Measurements from ENCODE around the gene MOB3A.
"Not testable (repeated sequence)": the region's sequence is repeated elsewhere in the genome, so short reads cannot be mapped to it uniquely, and the experiment has no call there.

MOB3A gene

DNA sequence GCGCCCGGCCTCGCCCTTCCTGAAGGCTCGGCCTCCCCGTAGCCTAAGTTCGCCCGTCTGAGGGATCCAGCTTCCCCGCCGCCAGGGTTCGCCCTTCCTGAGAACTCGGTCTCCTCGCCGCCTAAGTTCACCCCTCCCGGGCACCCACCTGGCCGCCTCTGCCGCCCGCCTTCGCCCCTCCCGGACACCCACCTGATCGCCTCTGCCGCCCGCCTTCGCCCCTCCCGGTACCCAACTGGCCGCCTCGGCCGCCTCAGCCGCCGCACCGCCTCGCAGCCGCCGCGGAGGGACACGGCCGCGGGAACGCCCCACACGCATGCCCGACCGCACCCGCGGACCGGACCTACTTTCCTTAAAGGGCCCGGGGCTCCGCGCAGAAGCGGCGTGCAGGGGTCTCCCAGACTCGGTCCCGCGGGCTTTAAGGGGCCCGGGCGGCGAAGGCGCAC lies at the start of gene MOB3A:
TSS of gene MOB3A (minus strand) at position 293 of the 446 bp plus-strand sequence. CDS start 17,766 bp downstream, outside the sequence.
- DNase-seq (ENCODE audit: low read depth in 3 of 3, low spot score in 1 of 3), result peak in 2 of 3 donors; percentile 77 to 80

DNA sequence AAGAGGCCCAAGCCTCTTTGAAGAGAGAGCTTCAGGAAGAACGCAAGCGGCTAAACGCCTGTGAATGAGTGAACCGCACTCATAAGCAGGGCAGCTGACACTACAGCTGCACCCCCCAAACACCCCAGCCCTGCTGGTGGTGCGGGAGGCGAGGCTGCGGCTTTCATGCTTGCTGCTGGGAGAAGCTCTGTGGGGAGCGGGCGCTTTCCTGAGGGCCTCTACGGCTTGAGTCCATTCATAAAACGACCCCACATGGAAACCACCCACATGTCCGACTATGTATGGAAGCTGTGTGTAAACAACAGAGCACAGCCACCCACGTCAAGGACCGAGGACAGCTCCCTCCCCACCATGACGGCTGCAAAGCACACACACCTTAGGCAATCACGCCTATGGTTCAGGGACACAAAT lies 49.7 kb upstream of the MOB3A start:
- DNase-seq (ENCODE audit: low read depth in 3 of 3, low spot score in 1 of 3), result no peak

DNA sequence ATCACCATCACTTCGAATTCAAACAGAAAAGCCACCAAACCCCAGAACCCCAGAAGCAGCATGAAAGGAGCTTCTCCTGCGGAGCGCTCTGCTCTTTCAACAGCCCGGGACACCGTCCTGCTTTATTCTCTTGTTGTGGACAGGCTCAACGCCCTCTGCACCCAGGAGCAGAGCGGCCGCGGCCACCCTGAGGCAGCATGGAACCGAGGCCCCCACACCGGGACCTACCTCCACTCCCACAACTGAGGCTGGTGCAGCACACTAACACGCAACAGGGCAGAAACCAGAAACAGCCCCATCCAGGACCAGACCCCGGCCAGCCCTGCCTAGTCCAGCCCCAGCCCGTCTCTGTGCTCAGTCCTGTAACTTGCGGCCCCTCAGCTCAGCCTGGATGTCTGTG lies 48.1 kb upstream of the MOB3A start:
- no peak for DNase-seq (ENCODE audit: low read depth in 3 of 3, low spot score in 1 of 3)

DNA sequence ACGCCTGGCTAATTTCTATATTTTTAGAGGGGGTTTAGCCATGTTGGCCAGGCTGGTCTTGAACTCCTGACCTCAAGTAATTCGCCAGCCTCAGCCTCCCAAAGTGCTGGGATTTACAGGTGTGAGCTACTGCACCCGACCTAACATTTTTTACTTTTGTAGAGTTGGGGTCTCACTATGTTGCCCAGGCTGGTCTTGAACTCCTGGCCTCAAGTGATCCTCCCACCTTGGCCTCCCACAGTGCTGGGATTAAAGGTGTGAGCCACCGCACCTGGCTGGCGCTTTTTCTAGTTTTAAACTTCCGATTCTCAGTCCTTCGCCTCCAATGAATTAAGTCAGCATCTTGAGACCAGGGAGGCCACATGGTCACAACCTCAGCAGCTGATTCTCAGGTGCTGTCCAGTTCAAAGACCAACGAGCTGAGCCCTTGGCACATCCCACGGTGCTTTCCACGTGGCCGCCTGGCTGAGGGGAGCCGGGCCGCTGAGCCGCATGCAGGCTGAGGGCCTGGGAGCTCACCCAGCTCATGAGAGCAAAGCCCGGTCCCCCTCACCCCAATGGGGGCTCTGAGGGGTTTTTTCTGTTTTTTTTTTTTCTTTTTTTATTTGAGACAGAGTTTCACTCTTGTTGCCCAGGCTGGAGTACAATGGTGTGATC lies 46.2 kb upstream of the MOB3A start:
- no peak for DNase-seq (ENCODE audit: low read depth in 3 of 3, low spot score in 1 of 3)

DNA sequence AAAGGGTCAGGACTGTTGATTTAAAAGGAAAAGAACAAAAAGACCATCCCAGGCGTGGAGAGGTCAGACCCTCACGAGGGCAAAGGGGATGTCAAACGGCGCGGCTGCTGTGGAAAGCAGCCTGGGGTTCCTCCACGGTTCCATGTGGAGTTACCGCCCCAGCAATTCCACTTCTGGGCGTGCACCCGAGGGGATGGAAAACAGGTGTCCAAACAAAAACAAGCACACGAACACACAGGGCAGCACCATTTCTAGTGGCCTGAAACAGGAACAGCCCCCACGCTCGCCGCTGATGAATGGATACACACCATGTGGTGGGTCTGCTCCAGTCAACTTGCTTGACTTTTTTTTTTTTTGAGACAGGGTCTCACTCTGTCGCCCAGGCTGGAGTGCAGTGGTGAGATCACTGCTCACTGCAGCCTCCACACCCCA lies 44.0 kb upstream of the MOB3A start:
- DNase-seq (ENCODE audit: low read depth in 3 of 3, low spot score in 1 of 3), result no peak

DNA sequence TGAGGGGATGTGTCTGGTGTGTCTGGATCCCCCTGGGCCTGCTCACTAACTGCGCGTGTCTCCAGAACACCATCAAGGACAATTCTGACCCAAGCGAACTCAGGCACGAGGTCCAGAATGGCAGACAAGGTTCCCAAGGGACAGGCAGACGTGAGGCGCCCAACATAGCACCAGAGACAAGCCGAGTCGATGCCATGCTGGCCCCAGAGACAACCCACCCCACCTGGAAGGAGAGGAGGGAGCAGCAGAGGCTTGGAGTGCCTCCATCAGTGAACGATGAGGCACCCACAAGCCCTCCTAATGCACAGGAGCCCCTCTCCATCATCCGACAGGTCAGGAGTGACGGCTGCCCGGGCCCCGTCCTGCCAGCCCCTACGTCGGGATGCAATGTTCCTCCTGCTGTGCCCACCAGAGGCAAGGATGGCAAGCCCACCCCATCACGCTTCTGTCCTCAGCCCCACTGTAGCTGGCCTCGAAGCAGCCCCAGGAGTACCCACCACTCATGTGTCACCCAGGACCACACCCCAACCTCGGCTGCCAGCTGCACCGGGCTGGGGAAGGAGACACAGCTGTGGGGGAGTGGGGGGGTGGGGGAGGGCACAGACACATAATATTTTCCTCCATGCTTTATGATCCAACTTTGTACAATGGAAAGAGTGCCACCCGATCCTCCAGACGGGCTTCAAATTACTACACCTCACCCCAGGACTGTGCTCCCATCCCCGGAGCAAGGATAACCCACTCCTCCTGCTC lies 43.4 kb upstream of the MOB3A start:
- no peak for DNase-seq (ENCODE audit: low read depth in 3 of 3, low spot score in 1 of 3)

DNA sequence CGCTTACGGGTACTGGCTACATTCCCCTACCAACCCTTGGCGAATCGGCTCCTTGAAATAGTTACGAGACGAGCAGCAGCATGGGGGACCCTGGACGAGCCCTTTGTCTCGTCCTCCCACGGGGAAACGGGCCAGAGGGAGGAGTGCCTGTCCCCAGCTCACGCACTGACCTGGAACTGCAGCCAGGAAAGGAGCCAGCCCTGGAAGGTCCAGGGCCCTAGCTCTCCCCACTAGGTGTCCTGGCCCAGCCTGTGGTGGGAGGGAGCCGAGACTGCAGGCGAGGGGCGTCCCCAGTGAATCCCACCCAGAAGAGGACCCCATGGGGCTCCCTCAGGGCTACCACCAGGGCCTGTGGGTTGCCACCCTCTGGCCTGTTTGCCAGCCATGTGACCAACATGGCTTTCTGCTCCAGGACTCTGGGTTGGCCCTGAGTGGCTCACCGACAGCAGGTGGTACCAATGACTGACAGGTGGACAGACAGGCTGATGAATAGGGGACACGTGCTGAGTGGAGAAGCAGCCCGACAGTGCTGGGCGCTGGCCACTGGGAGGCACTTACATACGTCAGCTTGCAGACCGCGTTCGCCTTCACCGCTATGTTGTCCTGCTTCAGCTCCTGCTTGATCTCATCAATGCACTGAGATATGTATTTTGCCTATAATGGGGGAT lies 42.1 kb upstream of the MOB3A start:
- no peak for DNase-seq (ENCODE audit: low read depth in 3 of 3, low spot score in 1 of 3)

DNA sequence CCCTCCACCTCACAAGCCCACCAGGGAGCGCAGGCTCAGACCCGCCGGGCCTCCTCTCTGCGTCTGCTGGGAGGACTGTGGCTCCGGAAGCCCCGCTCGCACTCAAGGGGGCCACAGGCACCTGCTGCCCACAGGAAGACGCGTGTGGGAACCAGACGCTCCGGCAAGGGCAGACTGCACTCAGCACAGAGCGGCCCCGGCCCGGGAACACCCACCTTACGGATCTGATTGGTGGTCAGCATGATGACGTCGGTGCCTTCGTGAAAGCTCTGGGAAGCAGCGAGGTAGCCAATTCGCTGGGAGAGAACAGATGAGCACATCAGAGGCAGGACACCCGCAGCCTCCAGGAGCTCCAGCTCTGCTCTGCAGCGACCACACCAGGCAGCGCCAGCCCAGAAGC lies 40.7 kb upstream of the MOB3A start:
- no peak for DNase-seq (ENCODE audit: low read depth in 3 of 3, low spot score in 1 of 3)

DNA sequence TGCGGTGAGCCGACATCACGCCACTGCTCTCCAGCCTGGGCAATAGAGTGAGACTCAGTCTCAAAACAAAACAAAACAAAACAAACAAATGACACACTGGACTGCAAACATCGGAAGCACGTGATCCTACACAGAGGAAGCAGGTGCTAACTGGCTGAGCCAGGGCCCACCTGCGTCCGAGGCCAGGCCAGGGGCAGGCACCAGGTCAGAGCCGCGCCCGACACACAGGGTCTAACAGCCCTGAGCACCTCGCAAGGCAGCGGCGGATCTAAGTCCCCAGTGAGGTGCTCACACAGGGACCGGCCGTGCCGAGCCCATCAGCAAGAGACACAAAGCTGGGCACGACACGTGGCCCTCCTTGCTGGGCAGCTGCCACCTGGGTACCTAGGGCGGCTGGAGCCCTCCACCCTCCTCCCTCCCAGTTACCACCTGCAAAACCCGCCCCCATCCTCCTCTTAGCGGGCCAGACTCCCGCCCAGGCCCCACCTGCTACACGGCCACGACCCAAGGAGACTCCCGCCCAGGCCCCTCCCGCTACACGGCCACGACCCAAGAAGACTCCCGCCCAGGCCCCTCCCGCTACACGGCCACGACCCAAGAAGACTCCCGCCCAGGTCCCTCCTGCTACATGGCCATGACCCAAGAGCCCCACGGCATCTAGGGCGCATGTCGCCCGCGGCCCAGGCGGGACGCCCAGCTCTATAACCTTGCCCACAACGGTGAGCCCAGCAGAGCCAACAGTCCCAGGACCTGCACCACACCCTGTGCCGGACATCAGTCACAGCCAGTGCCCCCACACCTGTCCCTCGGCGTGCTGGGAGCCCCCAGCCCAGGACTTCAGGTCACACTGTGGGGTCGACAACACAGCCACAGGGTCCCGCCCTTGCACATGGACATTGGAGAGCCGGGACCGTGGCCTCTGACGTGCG lies 39.6 kb upstream of the MOB3A start:
- no peak for DNase-seq (ENCODE audit: low read depth in 3 of 3, low spot score in 1 of 3)

DNA sequence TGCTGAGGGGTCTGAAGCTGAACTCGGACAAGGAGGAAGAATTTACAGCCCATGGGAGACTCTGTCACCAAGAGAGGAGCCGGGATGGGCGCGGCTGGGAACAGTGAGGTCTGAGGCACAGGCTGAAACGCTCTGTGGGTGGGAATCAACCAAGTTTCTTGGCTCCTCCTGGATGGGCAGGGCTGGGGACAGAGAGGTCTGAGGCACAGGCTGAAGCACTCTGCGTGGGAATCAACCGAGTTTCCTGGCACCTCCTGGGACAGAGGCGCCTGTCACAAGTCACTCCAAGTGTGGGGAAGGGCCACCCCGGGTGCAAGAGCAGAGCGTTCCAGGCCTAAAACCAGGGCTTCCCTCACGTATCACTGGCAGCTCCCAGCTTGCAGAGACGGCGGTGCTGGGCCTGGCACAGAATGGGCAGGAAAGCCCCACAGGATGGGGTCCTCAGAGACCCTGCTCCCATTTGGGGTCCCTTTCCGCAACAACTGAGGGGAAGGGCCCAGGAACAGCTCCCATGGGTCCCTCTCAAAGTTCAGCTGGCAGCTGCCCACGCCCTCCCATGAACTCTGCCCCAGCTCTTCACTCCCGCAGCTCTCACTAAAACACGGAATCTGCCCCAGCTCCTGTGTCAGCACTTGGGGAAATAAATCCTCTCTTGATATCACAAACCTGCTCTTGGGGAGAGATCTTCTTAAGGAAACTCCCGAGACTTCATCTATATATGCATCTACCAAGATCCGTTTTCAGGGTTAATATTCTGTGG lies 36.8 kb upstream of the MOB3A start:
- no peak for DNase-seq (ENCODE audit: low read depth in 3 of 3, low spot score in 1 of 3)

DNA sequence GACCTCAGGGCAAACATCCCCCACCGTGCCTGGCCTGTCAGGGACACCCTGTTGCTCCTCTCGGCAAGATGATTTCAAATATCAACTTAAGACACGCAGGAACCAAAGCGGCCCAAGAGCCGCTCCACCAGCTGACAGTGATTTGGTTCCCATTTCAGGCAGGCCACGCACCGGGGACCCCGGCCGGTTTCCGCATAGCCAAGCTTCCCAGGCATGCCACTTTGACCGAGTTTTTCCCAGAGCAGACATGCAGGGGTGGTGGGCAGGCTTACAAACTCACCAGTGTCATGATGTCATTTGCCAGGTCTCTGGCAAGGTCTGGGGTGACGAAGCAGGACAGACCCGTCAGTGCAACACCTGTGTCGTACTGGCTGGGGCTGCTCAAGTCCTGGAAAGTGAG lies 36.1 kb upstream of the MOB3A start:
- DNase-seq (ENCODE audit: low read depth in 3 of 3, low spot score in 1 of 3), result no peak

DNA sequence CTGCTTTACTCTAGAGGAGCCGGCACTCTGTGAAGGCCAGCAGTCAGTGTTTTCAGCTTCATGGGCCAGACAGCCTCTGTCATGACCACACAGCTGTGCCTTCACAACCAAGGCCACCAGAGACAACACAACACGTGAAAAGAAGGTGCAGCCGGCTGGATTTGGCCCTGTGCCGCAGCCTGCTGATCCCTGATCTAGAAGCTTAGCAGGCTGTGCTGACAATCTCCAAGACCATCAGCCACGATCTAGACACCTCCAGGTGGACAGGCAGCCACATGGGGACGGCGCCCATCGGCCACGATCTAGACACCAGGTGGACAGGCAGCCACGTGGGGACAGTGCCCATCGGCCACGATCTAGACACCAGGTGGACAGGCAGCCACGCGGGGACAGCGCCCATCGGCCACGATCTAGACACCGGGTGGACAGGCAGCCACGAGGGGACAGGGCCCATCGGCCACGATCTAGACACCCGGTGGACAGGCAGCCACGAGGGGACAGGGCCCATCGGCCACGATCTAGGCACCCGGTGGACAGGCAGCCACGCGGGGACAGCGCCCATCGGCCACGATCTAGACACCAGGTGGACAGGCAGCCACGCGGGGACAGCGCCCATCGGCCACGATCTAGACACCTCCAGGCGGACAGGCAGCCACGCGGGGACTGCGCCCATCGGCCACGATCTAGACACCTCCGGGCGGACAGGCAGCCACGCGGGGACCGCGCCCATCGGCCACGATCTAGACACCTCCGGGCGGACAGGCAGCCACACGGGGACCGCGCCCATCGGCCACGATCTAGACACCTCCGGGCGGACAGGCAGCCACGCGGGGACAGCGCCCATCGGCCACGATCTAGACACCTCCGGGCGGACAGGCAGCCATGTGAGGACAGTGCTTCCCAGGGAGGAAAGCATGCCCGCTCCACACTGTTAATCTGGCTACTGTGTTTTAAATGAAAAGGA lies 35.2 kb upstream of the MOB3A start:
- DNase-seq (ENCODE audit: low read depth in 3 of 3, low spot score in 1 of 3), result not testable (repeated sequence)

DNA sequence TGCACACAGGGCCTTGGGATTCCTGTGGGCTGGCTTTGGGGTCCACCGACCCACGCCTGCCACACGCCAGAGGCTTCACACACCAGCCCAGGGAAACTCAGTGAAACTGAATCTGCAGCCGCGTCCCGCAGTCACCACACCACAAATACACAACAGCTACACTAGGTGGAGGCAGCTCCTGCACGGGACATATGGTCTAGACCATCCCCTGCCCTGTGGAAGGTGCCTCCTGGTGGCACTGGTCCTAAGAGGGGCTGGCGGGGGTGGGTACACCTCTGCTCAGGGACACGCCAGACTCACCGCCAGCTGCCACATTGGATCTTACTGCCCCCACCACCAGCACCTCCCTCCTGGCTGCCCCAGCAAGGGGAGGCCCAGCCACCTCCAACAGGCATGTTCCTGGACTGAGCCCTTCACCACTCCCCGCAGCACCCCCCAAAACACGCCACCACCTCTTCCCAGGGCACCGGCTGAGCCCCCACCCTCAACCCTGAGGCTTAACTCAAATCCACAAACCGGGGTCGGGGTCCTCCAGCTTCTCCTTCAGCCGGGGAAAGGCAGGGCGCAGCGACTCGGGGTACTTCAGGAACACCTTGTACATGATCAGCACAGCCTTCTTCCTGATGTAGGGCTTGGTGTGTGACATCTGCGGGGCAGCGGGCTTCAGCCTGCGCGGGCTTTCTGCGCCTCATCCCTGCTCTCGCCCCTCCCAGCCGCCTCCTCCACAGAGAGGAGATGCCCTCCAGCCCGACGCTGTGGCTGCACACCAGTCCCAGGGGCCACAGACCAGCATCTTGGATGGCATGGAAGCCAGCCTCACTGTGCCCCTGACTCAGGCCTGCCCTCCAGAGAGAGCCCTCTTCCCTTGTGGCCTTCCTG lies 34.0 kb upstream of the MOB3A start:
- no peak for DNase-seq (ENCODE audit: low read depth in 3 of 3, low spot score in 1 of 3)

DNA sequence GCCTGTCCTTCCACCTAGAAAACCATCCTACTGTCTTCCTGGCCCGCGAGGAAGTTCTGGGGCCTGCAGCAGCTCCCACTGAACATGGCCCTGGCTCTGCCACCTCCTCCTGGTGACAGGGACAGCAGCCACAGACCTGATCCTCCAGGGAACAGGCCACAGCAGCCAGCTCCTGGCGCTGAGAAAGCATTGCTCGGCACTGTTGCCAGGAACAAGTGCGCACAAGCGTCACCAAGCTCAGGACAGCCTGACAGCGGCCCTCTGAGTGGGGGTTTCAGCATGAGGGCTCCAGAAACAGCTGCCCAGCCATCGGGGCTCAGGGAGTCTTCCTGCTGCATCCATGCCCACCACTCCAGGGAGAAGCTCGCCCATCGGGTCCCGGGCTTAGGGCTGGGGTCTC lies 33.4 kb upstream of the MOB3A start:
- DNase-seq (ENCODE audit: low read depth in 3 of 3, low spot score in 1 of 3), result no peak

DNA sequence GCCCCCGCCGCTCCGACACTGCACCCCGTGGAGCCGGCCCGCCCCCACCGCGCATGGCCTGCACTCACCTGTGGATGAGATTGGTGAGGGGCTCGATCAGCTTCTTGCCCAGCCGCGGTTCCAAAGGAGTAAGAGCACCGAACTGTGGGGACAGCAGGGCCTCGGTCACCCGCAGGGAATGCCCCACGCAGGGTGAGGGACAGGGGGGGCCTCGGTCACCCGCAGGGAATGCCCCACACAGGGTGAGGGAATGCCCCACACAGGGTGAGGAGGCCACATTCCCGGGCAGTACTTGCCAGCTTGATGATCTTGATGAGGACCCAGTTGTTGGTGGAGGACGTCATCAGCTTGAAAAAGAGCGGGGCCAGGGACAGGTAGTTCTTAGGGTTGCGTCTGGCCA lies 32.9 kb upstream of the MOB3A start:
- no peak for DNase-seq (ENCODE audit: low read depth in 3 of 3, low spot score in 1 of 3)

DNA sequence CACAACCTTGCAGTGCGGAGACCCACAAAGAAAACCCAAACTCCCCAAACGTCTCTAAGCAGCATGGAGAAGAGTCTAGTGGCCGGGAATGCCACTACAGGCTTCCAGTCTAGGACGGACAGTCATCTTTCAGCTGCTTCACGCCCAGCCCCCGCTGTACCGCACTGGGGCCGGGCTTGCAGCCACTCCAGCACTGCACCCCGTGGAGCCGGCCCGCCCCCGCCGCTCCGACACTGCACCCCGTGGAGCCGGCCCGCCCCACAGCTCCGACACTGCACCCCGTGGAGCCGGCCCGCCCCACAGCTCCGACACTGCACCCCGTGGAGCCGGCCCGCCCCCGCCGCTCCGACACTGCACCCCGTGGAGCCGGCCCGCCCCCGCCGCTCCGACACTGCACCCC lies 32.1 kb upstream of the MOB3A start:
- DNase-seq (ENCODE audit: low read depth in 3 of 3, low spot score in 1 of 3), result not testable (repeated sequence)

DNA sequence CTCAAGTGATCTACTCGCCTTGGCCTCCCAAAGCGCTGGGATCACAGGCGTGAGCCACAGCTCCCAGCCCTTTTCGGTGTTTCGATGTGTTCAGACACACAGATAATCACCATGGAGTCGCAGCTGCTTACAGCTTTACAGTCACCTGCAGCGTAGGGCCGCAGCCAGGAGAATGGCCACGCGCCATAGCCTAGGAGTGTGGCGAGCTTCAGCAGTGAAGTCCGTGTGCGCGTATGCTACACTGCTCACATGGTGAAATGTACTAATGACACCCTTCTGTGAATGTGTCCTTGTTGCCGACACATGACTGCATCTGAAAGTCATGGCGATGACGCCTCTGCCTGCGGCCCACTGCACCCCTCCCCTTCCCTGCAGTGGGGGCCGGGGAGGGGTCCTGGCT lies 31.6 kb upstream of the MOB3A start:
- DNase-seq (ENCODE audit: low read depth in 3 of 3, low spot score in 1 of 3), result no peak

DNA sequence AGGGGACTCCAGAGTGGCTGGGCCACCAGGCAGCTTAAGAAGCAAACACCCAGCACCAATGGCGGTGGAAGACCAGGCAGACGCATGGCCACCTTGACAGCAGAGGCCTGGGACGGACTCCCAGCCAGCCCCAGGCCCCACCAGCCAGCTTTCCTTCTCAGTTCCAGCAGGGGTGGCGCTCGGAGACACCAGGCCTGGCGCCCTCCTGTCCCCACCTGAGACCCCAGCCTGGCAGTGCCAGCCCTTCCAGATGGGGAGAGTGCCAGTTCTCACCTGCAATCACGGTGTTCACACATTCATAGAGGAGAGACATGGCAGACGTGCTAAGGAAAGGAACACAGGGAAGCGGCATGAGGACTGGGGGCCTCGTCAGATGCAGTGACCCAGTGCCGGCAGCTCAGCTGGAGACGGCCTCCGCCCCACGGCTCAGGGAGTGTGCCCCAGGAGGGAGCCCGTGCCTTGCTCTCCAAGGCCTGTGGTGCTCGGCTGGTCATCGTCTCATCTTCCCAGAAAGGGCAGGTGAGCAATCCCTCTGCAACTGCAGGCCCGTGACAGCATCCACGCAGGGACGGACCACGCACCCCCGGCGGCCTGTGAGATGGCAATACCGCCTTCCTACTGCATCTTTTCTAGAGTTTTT lies 30.9 kb upstream of the MOB3A start:
- DNase-seq (ENCODE audit: low read depth in 3 of 3, low spot score in 1 of 3), result no peak
